Keratinocyte (primary cell): ENCODE measurements around the gene SMCO4. TPM values are rescaled to one million over a fixed set of nuclear protein-coding genes. Genes with fewer than 3 reads are reported as not detected.

Experiments
- DNase-seq: peaks from one replicate; pipeline ENCODE4 v3.0.0-alpha.2; 2011; ENCODE audit warnings: low read depth, missing footprints, low spot score
- FAIRE-seq: peaks from 2 replicates; lab custom pipeline; 2011; peaks lifted over from hg19 to GRCh38; lab: Jason Lieb, UNC
- H2AFZ ChIP-seq: 2 replicates; pipeline ENCODE4 v1.6.0; 2012; ENCODE audit warnings: low read length, control low read depth, inconsistent platforms; ENCODE audit not compliant: control insufficient read depth
- H3K27ac ChIP-seq: 2 replicates; pipeline ENCODE4 v1.5.1; 2011; ENCODE audit warnings: low read length; ENCODE audit not compliant: control insufficient read depth, insufficient read depth
- H3K27me3 ChIP-seq: 3 replicates; pipeline ENCODE4 v1.6.0; 2011; ENCODE audit warnings: low read length; ENCODE audit not compliant: control insufficient read depth, insufficient read depth; ENCODE audit errors: extremely low read depth
- H3K36me3 ChIP-seq, 2 experiments: 2 replicates in 1 of 2; 3 replicates in 1 of 2; pipeline ENCODE4 v1.5.1; 2011; ENCODE audit warnings: low read length in 2 of 2, mild to moderate bottlenecking in 1 of 2; ENCODE audit not compliant: control insufficient read depth in 2 of 2, insufficient read depth in 2 of 2; ENCODE audit errors: extremely low read depth in 1 of 2
- H3K4me1 ChIP-seq: 3 replicates; pipeline ENCODE4 v1.5.1; 2011; ENCODE audit warnings: low read length; ENCODE audit not compliant: control insufficient read depth, insufficient read depth; ENCODE audit errors: extremely low read depth
- H3K4me2 ChIP-seq: 3 replicates; pipeline ENCODE4 v1.6.0; 2011; ENCODE audit warnings: low read depth, low read length; ENCODE audit not compliant: control insufficient read depth, insufficient read depth; ENCODE audit errors: extremely low read depth
- H3K4me3 ChIP-seq, 3 experiments: fragments of 200-600 bp in 1 of 3; sonication (generic) in 1 of 3; 2 replicates in 2 of 3; 3 replicates in 1 of 3; pipeline ENCODE4 v1.5.1; 2011 to 2016; ENCODE audit warnings: low read length in 3 of 3, mild to moderate bottlenecking in 3 of 3, control low read depth in 2 of 3, inconsistent platforms in 1 of 3, low read depth in 1 of 3, mixed read lengths in 1 of 3, mixed run types in 1 of 3, moderate library complexity in 1 of 3; ENCODE audit not compliant: control insufficient read depth in 2 of 3, insufficient read depth in 2 of 3; ENCODE audit errors: extremely low read depth in 1 of 3
- H3K79me2 ChIP-seq: 2 replicates; pipeline ENCODE4 v1.6.0; 2012; ENCODE audit warnings: low read length; ENCODE audit not compliant: control insufficient read depth, insufficient read depth
- H3K9ac ChIP-seq: 3 replicates; pipeline ENCODE4 v1.6.0; 2011; ENCODE audit warnings: low read length; ENCODE audit not compliant: control insufficient read depth, insufficient read depth; ENCODE audit errors: extremely low read depth
- H3K9me1 ChIP-seq: 3 replicates; pipeline ENCODE4 v1.6.0; 2011; ENCODE audit warnings: low read length; ENCODE audit not compliant: control insufficient read depth, insufficient read depth; ENCODE audit errors: extremely low read depth
- H3K9me3 ChIP-seq: 2 replicates; pipeline ENCODE4 v1.5.1; 2012; ENCODE audit warnings: low read depth, low read length; ENCODE audit not compliant: control insufficient read depth
- H4K20me1 ChIP-seq: 3 replicates; pipeline ENCODE4 v1.6.0; 2011; ENCODE audit warnings: low read length; ENCODE audit not compliant: control insufficient read depth, insufficient read depth; ENCODE audit errors: extremely low read depth
- EZH2 ChIP-seq: IDR thresholded peaks from one replicate; pipeline ENCODE4 v1.6.1; 2012; ENCODE audit warnings: inconsistent platforms, mild to moderate bottlenecking, low read length, moderate library complexity
- dilution Hi-C: fragments of 300-500 bp; cut with MboI; formaldehyde crosslinking; loops from one replicate; pipeline ENCODE4 v1.7.0; 2020; ENCODE audit warnings: low sequenced_read_pairs; ENCODE audit not compliant: extremely low pct_ligation_motif_present
- polyA plus RNA-seq, 5 experiments: library from polyadenylated mRNA; depleted of rRNA in 3 of 5; stranded (reverse) in 3 of 5; stranded (forward) in 1 of 5; unstranded in 1 of 5; fragments of >200 nt; gene quantifications; 1 replicate in 1 of 5; 2 replicates in 3 of 5; 3 replicates in 1 of 5; pipeline versions ENCODE4 v1.2.1 to v1.2.3, GENCODE V29; 2011 to 2012; ENCODE audit warnings: missing spikeins in 2 of 5, low read depth in 1 of 5, low replicate concordance in 1 of 5
- TF ChIP-seq, protein P1 (sequence below), 3 experiments: IDR thresholded peaks in 1 of 3; conservative IDR thresholded peaks in 1 of 3; optimal IDR thresholded peaks in 1 of 3; 2 replicates in 2 of 3; 3 replicates in 1 of 3; pipeline versions ENCODE3 to v1.5.1; 2011; ENCODE audit warnings: low read length in 3 of 3, mild to moderate bottlenecking in 3 of 3, moderate library complexity in 2 of 3, control low read depth in 1 of 3, inconsistent platforms in 1 of 3; ENCODE audit not compliant: insufficient read depth in 2 of 3; ENCODE audit errors: extremely low read depth in 1 of 3

The SMCO4 gene
- polyA plus RNA-seq, 1 donor (not counting 4 experiments of a cell fraction or from before 2014, with no cell fraction given), result 1.5 TPM

DNA sequence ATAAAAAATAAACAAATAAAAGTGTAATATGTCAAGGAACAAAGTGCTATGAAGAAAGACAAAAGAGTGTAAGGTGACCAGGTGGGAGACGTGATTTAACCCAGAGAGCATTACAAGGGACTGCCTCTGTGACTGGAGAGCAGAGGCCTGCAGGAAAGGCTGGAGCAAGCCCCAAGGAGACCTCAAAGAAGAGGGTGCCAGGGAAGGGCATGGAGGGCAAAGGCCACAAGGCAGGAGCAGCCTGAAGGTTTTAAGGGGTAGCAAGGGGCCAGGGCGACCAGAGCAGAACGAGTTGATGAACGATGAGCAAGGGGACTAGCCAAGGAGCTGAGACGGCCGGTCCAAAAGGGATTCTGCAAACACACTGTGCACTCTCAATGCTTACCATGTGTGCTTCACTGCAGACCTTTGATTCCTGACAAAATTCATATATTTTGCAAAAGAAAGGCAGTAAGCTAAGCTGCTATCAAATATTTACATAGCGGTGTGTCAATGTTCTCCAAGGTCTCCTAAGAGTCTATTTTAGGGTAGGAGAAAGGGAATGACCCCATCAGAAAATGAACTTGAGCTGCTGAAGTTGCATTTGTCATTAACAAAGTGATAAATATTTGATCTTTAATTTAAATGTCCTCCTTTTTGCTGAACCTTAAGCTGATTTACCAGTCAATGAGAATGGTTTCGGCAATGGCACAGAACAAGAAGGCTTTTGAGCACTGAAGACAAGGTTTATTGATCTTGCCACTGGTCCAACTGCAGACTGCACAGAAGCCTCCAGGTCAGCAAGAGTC is 50.5 kb downstream of the SMCO4 start:
- Histone ChIP-seq H2AFZ (no peak overlapping the region), H3K9me3 (no peaks in the 10 kb centered on the region), H3K79me2 (no peaks in the 10 kb centered on the region), H3K27ac (no peak overlapping the region), H3K9me1 (no peaks in the 10 kb centered on the region), H4K20me1 (no peaks in the 10 kb centered on the region), H3K27me3 (no peaks in the 10 kb centered on the region), H3K9ac (no peak overlapping the region), H3K4me3 (no peak overlapping the region), H3K36me3 (no peaks in the 10 kb centered on the region), H3K4me2 (no peak overlapping the region), H3K4me1 (no peaks in the 10 kb centered on the region)
- FAIRE-seq (no peak), DNase-seq (no peak)
- dilution Hi-C loops, result no loop called here
- TF ChIP-seq EZH2, result no peak
- TF ChIP-seq, protein P1, sequence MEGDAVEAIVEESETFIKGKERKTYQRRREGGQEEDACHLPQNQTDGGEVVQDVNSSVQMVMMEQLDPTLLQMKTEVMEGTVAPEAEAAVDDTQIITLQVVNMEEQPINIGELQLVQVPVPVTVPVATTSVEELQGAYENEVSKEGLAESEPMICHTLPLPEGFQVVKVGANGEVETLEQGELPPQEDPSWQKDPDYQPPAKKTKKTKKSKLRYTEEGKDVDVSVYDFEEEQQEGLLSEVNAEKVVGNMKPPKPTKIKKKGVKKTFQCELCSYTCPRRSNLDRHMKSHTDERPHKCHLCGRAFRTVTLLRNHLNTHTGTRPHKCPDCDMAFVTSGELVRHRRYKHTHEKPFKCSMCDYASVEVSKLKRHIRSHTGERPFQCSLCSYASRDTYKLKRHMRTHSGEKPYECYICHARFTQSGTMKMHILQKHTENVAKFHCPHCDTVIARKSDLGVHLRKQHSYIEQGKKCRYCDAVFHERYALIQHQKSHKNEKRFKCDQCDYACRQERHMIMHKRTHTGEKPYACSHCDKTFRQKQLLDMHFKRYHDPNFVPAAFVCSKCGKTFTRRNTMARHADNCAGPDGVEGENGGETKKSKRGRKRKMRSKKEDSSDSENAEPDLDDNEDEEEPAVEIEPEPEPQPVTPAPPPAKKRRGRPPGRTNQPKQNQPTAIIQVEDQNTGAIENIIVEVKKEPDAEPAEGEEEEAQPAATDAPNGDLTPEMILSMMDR (optimal IDR thresholded peaks at IDR 0.05 in 1 of 3, IDR thresholded peaks at IDR 0.05 in 1 of 3, conservative IDR thresholded peaks at IDR 0.05 in 1 of 3; ENCODE audit: extremely low read depth in 1 of 3, insufficient read depth in 2 of 3, low read length in 3 of 3), result no peak

DNA sequence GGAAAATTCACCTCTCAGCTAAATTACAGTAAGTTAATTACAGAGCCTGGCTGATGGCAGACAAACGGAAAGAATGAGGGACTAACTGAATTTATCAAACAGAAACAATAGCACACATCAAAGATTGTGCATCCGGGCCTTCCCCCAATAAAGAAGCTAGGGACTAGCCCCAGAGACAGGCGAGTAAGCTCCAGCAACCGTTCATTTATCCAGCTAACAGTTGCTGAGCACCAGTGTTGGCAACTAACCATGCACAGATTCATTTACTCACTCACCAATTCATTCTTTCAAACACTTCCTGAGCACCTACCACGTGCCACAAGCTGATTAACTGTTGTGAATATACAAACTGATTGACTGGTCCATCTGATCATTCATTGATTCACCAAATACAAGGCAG is 51.2 kb downstream of the SMCO4 start:
- no peak overlapping the region for H3K4me2 ChIP-seq
- no peak for TF ChIP-seq EZH2
- TF ChIP-seq, protein P1 (optimal IDR thresholded peaks at IDR 0.05 in 1 of 3, IDR thresholded peaks at IDR 0.05 in 1 of 3, conservative IDR thresholded peaks at IDR 0.05 in 1 of 3; ENCODE audit: extremely low read depth in 1 of 3, insufficient read depth in 2 of 3, low read length in 3 of 3), result no peak
- no peaks in the 10 kb centered on the region for H3K4me1 ChIP-seq
- no peaks in the 10 kb centered on the region for H4K20me1 ChIP-seq
- H3K9ac ChIP-seq, result no peak overlapping the region
- no peak overlapping the region for H2AFZ ChIP-seq
- FAIRE-seq (no peak), DNase-seq (no peak)
- dilution Hi-C loops, result no loop called here
- no peaks in the 10 kb centered on the region for H3K27me3 ChIP-seq
- H3K79me2 ChIP-seq, result no peaks in the 10 kb centered on the region
- H3K36me3 ChIP-seq, result no peaks in the 10 kb centered on the region
- H3K9me3 ChIP-seq, result no peaks in the 10 kb centered on the region
- no peak overlapping the region for H3K4me3 ChIP-seq
- no peak overlapping the region for H3K27ac ChIP-seq
- H3K9me1 ChIP-seq, result no peaks in the 10 kb centered on the region
